ENCODE results near the gene ZNF425. TPM values are rescaled to one million over a fixed set of nuclear protein-coding genes. Genes with fewer than 3 reads are reported as not detected.

The ZNF425 gene, protein sequence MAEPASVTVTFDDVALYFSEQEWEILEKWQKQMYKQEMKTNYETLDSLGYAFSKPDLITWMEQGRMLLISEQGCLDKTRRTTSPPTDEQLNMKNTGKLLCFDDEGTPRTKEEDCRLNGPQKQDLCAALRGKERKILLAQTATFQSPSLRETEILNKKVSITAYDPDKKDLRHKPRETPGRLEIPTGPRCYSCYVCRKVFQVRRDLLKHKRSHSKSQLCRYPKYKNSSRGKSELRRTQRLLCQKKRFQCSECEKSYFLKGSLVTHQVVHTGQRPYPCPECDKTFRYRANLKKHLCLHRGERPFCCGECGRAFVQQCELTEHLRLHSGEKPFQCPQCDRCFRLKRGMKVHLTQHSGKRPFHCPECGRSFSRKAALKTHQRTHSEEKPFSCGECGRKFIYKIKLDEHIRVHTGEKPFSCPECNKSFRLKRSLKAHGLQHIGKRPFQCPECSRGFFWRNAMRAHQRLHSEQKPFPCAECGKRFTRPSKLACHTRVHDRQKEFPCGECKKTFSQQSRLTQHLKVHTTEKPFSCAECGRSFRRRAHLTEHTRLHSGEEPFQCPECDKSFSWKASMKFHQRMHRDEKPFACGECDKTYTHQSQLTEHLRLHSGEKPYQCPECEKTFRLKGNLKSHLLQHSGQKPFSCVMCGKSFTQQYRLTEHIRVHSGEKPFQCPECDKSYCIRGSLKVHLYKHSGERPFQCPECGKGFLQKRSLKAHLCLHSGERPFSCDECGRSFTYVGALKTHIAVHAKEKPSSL
- 1.0 and 1.2 TPM in 2 replicates for total RNA-seq

DNA sequence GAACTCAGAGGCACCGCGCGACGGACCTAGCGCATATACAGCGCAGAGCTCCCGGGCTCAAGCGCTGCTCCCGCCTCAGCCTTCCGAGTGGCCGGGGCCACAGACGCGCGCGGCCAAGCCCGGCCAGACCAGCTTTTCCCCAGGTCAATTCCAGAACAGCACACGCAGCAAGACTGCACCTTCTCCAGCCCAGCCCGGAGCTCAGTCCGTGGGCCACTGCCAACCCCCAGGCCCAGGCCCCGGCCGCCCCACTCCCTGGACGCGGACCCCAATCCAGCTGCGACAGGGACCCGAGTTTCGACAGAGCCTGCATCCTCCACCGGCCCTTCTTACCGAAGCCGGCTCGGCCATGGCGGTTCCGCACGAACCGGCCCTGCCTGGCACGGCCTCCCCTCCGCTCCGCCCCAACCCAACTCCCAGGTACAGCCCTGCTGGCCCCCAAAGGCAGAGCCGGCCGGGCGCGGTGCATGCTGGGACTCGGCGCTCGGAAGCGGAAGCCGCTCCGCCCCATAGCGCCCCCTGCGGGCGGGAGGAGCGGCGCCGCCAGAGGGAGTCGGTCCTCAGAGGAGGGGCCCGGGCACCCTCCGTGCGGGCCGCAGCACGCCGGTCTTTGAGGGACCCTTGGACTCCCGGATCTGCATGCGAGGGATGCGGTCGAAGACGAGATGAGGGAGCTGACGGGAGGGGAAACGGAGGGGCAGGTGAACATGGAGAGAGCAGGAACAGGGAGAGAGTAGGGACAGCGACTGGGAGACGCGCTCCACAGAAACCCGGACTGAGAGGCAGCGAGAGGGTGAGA lies at the start of gene ZNF425:
Gene ZNF425, minus strand, starts transcription at position 462 of the 799 bp plus-strand sequence. Its CDS starts 111 bp downstream, at position 351.

DNA sequence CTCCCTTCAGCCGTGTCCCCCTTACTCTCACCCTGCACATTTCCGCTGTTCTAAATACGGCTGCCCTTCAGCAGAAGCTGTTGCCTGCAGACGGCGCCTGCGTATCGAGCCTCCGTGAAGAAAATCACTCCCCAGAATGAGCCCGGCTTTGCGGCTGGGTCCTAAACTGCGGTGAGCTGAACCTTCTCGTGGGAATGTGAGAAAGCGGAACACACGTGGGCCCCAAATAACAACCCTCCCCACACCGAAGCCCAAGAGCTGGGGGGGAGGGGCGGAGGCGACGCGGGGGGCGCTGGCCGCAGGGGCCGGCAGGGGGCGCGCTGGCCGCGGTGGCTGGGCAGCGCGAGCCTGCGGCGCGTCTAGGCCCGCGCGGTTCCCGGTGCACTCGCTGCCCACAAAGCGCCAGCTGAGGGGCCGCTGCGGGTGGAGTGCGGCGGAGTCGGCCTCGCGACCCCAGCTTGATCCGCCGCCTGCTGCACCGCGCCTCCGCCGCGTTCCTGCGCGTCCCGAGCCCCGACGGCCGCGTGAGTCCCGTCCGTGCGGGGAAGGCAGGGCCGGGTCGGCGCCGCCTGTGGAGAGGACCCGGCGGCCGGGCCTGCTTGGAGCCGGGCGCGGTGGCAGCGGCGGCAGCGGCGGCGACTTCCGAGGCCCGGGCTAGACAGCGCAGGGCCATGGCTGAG lies 21.1 kb upstream of the ZNF425 start, which contains the start of gene ZNF398:
Gene ZNF398, plus strand, starts transcription at position 382 of the 680 bp plus-strand sequence. Its CDS starts 290 bp downstream, at position 672.

DNA sequence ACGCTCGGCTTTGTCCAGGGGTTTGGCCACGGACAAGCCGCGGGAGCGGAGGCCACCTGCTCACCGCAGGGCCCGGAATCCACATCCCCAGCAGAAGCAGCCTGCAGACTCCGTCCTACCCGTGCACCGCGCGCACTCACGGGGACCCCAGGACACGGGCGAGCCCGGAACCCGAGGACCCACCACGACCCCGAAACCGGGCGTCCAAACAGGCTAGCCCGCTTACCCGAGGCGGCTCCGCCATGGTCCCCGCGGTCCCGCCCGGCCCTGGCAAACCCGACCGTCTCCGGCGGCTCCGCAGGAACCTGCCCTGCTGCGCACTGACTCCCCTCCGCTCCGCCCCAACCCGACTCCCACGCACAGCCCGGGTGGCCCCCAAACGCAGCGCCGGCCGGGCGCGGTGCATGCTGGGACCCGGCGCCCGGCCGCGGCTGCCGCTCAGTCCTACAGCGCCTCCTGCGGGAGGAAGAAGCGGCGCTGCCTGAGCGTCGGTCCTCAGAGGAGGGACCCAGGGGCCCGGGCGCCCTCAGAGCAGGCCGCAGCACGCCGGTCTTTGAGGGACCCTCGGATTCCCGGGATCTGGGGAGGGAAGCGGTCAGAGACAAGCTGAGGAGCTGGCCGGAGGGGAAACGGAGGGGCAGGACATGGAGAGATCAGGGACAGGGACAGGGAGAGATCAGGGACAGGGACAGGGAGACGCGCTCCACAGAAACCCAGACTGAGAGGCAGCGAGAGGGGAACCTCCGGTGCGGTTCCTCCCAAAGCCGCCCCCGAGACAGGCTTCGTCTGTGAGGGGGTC lies 35.5 kb downstream of the ZNF425 start, which contains the start of gene ZNF786:
Gene ZNF786, minus strand, starts transcription at position 322 of the 799 bp plus-strand sequence. Its CDS starts 78 bp downstream, at position 244.

Small RNA genes lying within 50 kb of the gene (small RNA-seq; reads per million reads assigned to genes)
- not detected for gene COX6B1P1
- gene RN7SL521P: not detected

Other genes with a start within 250 kb of the ZNF425 start
- 33.6 and 36.5 TPM in 2 replicates for gene EZH2, start 242.0 kb downstream of the ZNF425 start, total RNA-seq
- gene PDIA4, start 97.8 kb downstream of the ZNF425 start, total RNA-seq: 336 and 342 TPM in 2 replicates
- 5.2 and 6.3 TPM in 2 replicates for gene ZNF786, start 35.6 kb downstream of the ZNF425 start, total RNA-seq
- 12.8 and 14.1 TPM in 2 replicates for gene ZNF398, start 21.1 kb upstream of the ZNF425 start, total RNA-seq
- 28.0 and 50.3 TPM in 2 replicates for gene ZNF282, start 69.2 kb upstream of the ZNF425 start, total RNA-seq
- 5.9 and 6.0 TPM in 2 replicates for gene ZNF212, start 113.3 kb upstream of the ZNF425 start, total RNA-seq
- gene ZNF783, start 135.9 kb upstream of the ZNF425 start, total RNA-seq: 6.6 and 7.2 TPM in 2 replicates